Rectal smooth muscle tissue (tissue), 1 donor: ENCODE results near the gene ARHGAP42.

ENCODE experiments used
- H3K27ac ChIP-seq: one replicate; pipeline ENCODE4 v1.7.0; 2013; ENCODE audit warnings: low read depth, low read length, inconsistent platforms
- H3K27me3 ChIP-seq: one replicate; pipeline ENCODE4 v1.7.0; 2013; ENCODE audit warnings: low read length; ENCODE audit not compliant: control insufficient read depth, insufficient read depth
- H3K36me3 ChIP-seq: one replicate; pipeline ENCODE4 v1.7.0; 2013; ENCODE audit warnings: low read length; ENCODE audit not compliant: control insufficient read depth, insufficient read depth
- H3K4me1 ChIP-seq: one replicate; pipeline ENCODE4 v1.7.0; 2013; ENCODE audit warnings: low read length; ENCODE audit not compliant: control insufficient read depth, insufficient read depth
- H3K4me3 ChIP-seq: one replicate; pipeline ENCODE4 v1.7.0; 2013; ENCODE audit warnings: low read length
- H3K9ac ChIP-seq: one replicate; pipeline ENCODE4 v1.7.0; 2013; ENCODE audit warnings: low read length

ARHGAP42 gene

GRCh38 chr11:100684101-100685065, 2.7 kb upstream of the ARHGAP42 start:
- H3K27me3 ChIP-seq = no peaks in the 10 kb centered on the region
- no peak overlapping the region for H3K27ac ChIP-seq
- no peaks in the 10 kb centered on the region for H3K36me3 ChIP-seq
- H3K4me3 ChIP-seq = no peak overlapping the region
- peaks cover 10% of the 10 kb centered on the region for H3K4me1 ChIP-seq
- H3K9ac ChIP-seq = no peak overlapping the region

- H3K4me3 ChIP-seq = peak overlapping the region; percentile 63
- H3K9ac ChIP-seq = no peak overlapping the region
- H3K4me1 ChIP-seq = peaks cover 10% of the 10 kb centered on the region
- H3K27ac ChIP-seq = peak overlapping the region; percentile 25
- no peaks in the 10 kb centered on the region for H3K36me3 ChIP-seq
- H3K27me3 ChIP-seq = no peaks in the 10 kb centered on the region
Measured at GRCh38 chr11:100686476-100687053, 523 bp upstream of the ARHGAP42 start.

DNA sequence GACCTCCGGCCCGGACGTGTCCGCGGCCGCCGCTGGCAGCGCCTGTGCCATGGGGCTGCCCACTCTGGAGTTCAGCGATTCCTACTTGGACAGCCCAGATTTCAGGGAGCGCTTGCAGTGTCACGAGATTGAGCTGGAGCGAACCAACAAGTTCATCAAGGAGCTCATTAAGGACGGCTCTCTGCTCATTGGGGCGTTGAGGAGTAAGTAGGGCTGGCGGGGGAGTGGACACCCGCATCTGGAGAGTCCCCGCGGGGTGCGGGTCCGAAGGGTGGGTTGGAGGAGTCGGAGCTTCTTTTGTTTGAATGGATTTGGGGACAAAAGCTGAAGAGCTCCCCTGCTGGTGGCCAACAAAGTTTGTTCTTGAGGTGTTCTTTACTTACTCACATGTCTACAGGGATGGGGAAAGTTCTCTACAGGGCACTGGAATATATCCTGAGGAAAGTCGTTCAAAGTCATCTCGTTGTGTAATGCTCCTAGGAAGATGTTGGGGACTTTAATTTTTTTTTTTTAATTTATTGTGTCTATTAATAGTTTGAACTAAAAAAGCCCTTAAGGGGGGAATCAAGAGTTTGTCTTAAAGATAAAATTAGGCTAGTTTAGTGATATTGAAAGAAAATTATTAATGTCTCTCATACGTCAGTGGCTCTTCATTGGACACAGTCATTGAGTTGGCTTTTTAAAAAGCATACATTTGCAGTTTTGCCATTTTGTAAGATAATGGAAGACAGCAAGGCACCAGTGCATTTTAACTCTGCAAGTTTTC, 725 bp downstream of the ARHGAP42 start:
- Histone ChIP-seq H3K36me3 (no peaks in the 10 kb centered on the region), H3K4me1 (peaks cover 10% of the 10 kb centered on the region), H3K9ac (peak overlapping the region; percentile 2), H3K27ac (peak overlapping the region; percentile 57), H3K4me3 (peak overlapping the region; percentile 63), H3K27me3 (no peaks in the 10 kb centered on the region)

- Histone ChIP-seq H3K27me3 (no peaks in the 10 kb centered on the region), H3K36me3 (no peaks in the 10 kb centered on the region), H3K27ac (no peak overlapping the region), H3K9ac (no peak overlapping the region), H3K4me3 (no peak overlapping the region), H3K4me1 (peaks cover 10% of the 10 kb centered on the region)
Measured at GRCh38 chr11:100689141-100689540, 2.1 kb downstream of the ARHGAP42 start.

GRCh38 chr11:100691896-100692653, 5.0 kb downstream of the ARHGAP42 start:
- Histone ChIP-seq H3K27ac (no peak overlapping the region), H3K27me3 (no peaks in the 10 kb centered on the region), H3K4me1 (peaks cover 3% of the 10 kb centered on the region), H3K9ac (no peak overlapping the region), H3K36me3 (no peaks in the 10 kb centered on the region), H3K4me3 (no peak overlapping the region)

GRCh38 chr11:100695911-100696310, 8.8 kb downstream of the ARHGAP42 start:
- H3K4me1 ChIP-seq = no peaks in the 10 kb centered on the region
- no peak overlapping the region for H3K9ac ChIP-seq
- H3K36me3 ChIP-seq = peaks cover 2% of the 10 kb centered on the region
- no peak overlapping the region for H3K4me3 ChIP-seq
- H3K27me3 ChIP-seq = no peaks in the 10 kb centered on the region
- no peak overlapping the region for H3K27ac ChIP-seq

DNA sequence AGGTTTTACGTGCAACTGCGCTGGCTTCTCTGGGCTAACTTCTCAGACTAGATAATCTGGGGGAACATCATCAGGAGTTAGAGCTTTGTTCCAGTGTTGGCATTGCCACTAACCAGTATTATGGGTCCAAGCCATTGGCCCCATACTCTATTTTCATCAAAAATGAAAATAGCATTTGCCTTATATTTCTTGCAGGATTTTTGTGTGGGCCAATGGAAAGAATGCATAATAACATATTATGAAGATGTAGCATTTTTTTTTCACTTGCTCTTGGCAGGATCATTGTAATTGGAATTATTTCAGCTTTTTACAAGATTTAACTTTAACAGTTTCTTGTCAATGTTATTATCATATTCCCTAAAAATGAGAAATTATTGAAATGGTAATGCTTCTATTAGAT, 16.1 kb downstream of the ARHGAP42 start:
- no peaks in the 10 kb centered on the region for H3K4me1 ChIP-seq
- H3K9ac ChIP-seq = no peak overlapping the region
- no peak overlapping the region for H3K27ac ChIP-seq
- no peaks in the 10 kb centered on the region for H3K27me3 ChIP-seq
- H3K36me3 ChIP-seq = peaks cover 2% of the 10 kb centered on the region
- no peak overlapping the region for H3K4me3 ChIP-seq

DNA sequence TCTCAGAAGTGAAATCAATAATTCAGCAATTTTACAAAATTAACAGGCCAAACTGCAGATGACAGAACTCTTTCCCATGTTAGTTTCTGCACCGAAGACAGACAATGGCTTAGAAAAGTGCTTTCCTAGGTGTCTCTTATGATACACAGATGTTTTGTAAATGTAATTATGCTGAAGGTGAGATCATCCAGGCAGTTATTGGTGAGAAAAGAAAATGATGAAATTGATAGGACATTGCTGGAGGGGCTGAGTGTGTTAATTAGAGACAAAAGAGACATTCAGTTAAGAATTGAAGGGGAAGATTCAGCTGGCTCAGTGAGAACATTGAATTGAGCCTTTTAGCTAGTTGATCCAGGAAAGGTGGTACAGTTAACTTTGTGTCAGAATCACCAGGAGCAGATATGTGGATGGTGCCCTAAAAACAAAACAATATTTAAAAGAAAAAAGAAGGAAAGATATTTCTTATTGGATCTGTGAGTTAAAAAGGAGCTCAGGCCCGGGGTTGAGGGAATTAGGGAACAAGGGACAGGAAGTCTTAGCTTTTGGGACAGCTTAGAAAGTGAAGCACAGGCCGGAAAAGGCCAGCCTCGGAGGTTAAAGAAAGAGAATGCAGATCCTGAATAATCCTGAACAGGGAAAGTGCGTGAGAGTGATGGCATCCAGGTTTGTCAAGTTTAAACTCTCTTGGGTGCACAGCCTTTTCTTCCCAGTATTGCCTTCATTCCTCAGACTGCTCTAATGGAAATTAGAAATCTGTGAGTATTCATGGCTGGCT, 16.9 kb downstream of the ARHGAP42 start:
- no peak overlapping the region for H3K4me3 ChIP-seq
- H3K27me3 ChIP-seq = no peaks in the 10 kb centered on the region
- H3K4me1 ChIP-seq = no peaks in the 10 kb centered on the region
- no peak overlapping the region for H3K9ac ChIP-seq
- H3K36me3 ChIP-seq = peaks cover 2% of the 10 kb centered on the region
- no peak overlapping the region for H3K27ac ChIP-seq

GRCh38 chr11:100705447-100705846, 18.4 kb downstream of the ARHGAP42 start:
- Histone ChIP-seq H3K36me3 (peaks cover 1% of the 10 kb centered on the region), H3K4me3 (no peak overlapping the region)

DNA sequence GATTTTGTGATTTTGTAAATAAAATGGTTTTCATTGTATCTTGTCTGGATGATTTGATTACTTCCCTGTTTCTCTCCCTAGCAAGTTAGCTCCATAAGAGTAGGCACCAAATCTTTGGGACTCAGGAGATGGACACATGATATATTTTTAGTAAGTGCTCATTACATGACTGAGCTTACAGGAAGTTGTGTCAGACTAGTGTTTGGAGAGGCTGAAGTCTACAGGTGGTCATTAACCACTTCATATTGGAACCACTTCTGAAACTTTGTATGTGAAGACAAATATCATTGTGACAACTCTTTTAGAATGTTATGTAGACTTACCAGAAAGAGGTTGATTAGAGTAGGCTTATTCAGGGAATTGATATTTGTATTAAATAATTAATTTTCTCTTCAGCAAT, 19.1 kb downstream of the ARHGAP42 start:
- Histone ChIP-seq H3K27ac (no peak overlapping the region), H3K4me1 (no peaks in the 10 kb centered on the region), H3K27me3 (no peaks in the 10 kb centered on the region), H3K36me3 (no peaks in the 10 kb centered on the region), H3K9ac (no peak overlapping the region), H3K4me3 (no peak overlapping the region)

More at GRCh38 chr11:100705447-100705846, 18.4 kb downstream of the ARHGAP42 start:
- Histone ChIP-seq H3K4me1 (no peaks in the 10 kb centered on the region), H3K9ac (no peak overlapping the region), H3K27ac (no peak overlapping the region), H3K27me3 (no peaks in the 10 kb centered on the region)

GRCh38 chr11:100709233-100709957, 22.3 kb downstream of the ARHGAP42 start:
- H3K36me3 ChIP-seq = no peaks in the 10 kb centered on the region
- no peak overlapping the region for H3K4me3 ChIP-seq

More at GRCh38 chr11:100709233-100709957, 22.3 kb downstream of the ARHGAP42 start:
- no peak overlapping the region for H3K9ac ChIP-seq
- no peaks in the 10 kb centered on the region for H3K4me1 ChIP-seq
- no peak overlapping the region for H3K27ac ChIP-seq
- H3K27me3 ChIP-seq = no peaks in the 10 kb centered on the region
